Inflammatory macrophage treated with lipopolysaccharide for 1 hour (primary cell): ENCODE measurements around the gene FAM209A.
A peak's percentile ranks its signal among the peaks of the same experiment; 100 is the strongest.
"Not testable (repeated sequence)": the region's sequence is repeated elsewhere in the genome, so short reads cannot be mapped to it uniquely, and the experiment has no call there.

ENCODE experiments used
- DNase-seq, 2 donors: peaks; one replicate each; pipeline ENCODE4 v3.0.0-alpha.2; 2020 to 2022

The FAM209A gene

GRCh38 chr20:56524444-56524843 is at the start of gene FAM209A:
TSS of gene FAM209A (plus strand) at chr20:56524744. CDS start at chr20:56524809, 65 bp downstream.
- not testable (repeated sequence) for DNase-seq

DNA sequence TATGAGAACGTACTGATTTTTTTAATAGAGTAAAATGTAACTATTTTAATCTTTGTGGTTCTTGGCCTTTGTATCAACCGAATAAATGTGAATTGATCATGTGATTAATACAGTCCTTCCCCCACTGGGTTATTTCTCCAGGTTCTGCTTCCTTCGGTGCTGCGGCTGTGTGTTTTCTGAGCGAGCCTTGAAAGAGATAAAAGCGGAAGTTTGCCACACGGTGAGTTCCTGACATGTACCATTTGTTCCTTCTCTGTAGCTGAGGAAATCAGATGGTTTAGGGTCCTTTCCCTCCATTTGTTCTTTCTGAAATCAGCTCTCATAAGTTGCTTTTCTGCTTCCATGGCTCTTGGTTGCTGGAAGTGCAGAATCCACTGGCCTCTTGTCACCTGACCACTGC is 40.6 kb upstream of the FAM209A start:
- peak; percentile 15 to 20 for DNase-seq

- peak in 1 of 2 donors; percentile 16 for DNase-seq
Measured at GRCh38 chr20:56487216-56487615, 37.3 kb upstream of the FAM209A start.

GRCh38 chr20:56488566-56488965 is 36.0 kb upstream of the FAM209A start:
- DNase-seq: no peak

DNA sequence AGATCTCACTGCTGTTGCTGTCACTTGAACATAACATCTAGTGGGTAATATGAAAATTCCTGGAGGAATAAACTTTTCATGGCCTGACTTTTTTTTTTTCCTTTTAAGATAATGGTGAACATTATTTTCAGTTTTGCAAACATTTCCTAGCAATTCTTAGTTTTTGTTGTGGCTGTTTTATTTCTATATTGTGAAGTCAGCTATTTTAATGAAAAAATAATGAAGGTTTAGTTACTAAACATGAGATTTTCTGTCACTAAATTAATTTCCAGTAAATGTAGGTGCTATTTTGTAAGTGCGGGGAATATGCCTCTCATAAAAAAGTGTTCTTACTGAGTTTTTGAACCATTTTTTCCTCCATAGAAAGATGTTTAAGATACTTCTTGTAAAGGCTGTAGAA is 23.4 kb upstream of the FAM209A start:
- DNase-seq: no peak

- DNase-seq: no peak
Measured at GRCh38 chr20:56503916-56504315, 20.6 kb upstream of the FAM209A start.

DNA sequence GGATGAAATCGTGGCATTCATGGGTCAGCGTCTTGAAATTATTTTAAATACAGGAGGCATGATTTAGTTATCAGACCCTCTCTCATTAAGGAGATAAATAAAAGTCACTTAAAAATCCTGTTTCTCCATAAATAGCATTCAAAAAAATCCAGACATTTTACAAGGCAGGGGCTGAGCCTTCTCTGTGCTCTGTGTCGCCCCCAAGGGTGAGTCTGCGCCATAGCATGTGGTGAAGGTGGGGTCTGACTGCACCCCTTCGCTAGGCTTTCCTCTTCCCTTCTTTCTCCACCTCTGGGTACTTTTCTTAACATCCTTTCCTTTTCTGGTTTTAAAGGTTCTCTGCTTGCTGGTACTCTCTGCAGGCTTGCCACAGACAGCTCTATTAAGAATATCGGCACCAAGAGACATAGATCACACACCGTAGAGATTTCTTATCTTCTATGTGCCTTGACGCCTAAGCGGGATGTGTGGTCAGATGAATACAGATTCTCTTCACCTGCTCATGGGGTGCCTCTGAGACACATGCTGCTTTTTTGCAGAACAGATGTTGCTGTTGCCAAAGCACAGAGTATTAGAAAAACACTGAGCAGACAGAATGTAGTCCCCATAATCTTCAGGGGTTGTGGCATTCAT is 20.1 kb upstream of the FAM209A start:
- no peak for DNase-seq

DNA sequence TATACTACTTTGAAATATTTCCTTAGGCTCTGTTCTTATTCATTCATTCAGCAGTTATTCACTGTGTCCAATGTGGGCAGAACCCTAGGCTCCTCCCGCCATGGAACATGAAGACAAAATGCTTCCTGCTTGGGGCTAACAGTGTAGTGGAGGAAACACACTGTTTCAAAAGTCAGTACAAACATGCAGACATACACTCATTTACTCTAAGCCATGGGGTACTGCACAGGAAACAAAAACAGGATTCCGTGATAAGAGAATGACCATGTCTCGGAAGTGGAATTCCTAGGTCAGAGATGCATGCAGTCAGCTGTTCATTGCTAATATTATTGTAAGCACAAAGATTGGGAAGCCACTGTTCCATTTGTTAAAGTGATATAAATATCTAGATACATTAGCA is 18.4 kb upstream of the FAM209A start:
- DNase-seq: no peak

DNA sequence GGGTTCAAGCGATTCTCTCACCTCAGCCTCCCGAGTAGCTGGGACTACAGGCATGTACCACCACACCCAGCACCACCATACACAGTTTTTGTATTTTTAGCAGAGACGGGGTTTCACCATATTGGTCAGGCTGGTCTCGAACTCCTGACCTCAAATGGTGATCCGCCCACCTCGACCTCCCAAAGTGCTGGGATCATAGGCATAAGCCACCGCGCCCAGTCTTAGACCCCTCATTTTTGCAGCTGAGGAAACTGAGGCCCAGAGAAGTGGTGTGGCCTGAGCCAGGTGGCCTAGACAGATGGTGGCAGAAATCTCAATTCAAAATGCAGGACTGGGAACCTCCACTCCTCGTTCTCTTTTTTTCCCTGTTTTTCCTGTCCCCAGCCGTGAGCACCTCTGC is 12.6 kb upstream of the FAM209A start:
- DNase-seq: no peak

GRCh38 chr20:56513161-56514150 is 11.1 kb upstream of the FAM209A start:
- no peak for DNase-seq

GRCh38 chr20:56516631-56517030 is 7.9 kb upstream of the FAM209A start:
- no peak for DNase-seq

DNA sequence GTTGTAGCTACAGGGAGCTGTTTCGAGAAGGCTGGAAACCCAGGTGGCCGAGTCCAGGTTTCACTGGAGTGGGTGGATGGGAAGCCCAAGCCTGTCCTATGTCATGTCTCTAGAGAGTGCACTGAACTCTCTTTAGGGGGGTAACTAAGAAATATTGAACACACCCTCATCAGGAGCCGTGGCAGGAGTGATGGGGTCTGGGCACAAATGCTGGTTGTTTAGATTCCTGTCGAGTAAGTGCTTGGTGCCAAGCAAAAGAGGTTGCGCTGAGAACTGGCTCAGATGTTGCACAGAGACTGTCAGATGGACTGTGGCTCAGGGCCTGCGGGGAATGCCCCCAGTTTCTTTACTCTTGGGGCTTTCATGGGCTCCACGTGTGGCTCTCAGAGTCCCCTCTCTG is 7.3 kb upstream of the FAM209A start:
- DNase-seq: no peak

GRCh38 chr20:56517641-56518040 is 6.9 kb upstream of the FAM209A start:
- DNase-seq: no peak

DNA sequence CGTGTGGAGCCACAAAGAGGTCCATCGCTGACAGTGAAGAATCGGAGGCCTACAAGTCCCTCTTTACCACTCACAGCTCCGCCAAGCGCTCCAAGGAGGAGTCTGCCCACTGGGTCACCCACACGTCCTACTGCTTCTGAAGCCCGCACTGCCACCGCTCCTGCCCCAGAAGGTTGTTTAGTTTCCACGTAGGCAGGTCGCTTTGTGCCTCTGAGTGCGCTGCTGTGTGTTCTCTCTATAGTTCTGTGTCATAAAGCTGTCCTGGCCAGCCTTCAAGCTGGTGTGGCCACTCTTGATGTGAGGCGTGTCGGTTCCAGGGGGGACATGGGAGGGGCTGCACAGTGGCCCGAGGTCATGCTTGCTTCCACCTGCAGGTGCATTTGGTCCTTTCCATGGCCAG is 6.4 kb upstream of the FAM209A start:
- DNase-seq: no peak

GRCh38 chr20:56518721-56519398 is 5.7 kb upstream of the FAM209A start:
- DNase-seq: no peak

DNA sequence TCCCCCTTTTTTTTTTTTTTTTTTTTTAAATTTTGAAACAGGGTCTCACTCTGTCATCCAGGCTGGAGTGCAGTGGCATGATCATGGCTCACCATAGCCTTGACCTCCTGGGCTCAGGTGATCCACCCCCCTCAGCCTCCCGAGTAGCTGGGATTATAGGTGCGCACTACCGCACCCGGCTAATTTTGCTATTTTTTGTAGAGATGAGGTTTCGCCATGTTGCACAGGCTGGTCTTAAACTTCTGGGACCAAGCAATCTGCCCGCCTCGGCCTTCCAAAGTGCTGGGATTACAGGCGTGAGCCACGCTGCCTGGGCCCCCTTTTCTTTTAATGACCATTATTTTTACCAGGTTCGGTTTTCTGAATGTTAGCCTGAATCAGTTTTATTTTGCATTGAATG is 5.0 kb upstream of the FAM209A start:
- no peak for DNase-seq

GRCh38 chr20:56520180-56520579 is 4.4 kb upstream of the FAM209A start:
- DNase-seq: no peak

DNA sequence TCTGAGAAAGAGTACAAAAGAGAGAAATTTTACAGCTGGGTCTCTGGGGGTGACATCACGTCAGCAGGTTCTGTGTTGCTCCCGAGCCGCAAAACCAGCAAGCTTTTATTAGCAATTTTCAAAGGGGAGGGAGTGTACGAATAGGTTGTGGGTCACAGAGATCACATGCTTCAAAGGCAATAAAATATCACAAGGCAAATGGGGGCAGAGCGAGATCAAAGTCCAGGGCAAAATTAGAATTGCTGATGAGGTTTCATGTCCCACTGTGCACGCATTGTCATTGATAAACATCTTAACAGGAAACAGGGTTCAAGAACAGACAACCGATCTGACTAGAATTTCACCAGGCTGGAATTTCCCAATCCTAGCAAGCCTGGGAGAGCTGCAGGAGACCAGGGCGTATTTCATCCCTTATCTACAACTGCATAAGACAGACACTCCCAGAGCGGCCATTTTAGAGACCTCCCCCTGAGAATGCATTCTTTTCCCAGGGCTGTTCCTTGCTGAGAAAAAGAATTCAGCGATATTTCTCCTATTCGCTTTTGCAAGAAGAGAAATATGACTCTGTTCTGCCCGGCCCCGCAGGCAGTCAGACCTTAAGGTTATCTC is 3.7 kb upstream of the FAM209A start:
- DNase-seq: not testable (repeated sequence)

GRCh38 chr20:56522311-56522710 is 2.2 kb upstream of the FAM209A start:
- DNase-seq: no peak

- no peak for DNase-seq
Measured at GRCh38 chr20:56527521-56527920, 3.0 kb downstream of the FAM209A start.

- DNase-seq: not testable (repeated sequence)
Measured at GRCh38 chr20:56532946-56533345, 8.4 kb downstream of the FAM209A start, which contains the start of gene FAM209B. TSS of gene FAM209B (plus strand) at chr20:56533246. CDS start at chr20:56533342, 96 bp downstream.

GRCh38 chr20:56537997-56538396 is 13.5 kb downstream of the FAM209A start:
- no peak for DNase-seq

DNA sequence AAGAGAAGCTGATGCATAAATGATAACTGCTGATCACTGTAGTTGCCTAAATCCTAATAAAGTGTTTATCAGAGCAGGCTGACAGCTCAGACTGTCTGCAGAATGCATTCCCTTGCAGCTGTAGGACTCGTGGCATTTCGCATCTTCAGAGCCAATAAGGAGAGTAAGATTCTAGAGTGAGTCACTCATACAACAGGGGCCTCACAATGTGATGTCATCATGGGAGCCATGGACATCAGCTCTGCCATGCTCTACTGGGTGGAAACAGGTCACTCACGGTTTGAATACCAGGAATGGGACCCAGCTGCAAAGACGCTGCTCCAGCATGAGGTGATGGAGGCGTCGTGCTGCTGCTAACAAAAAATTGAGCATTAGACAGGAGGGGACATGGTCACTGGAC is 15.9 kb downstream of the FAM209A start:
- DNase-seq: no peak
